ENCODE results near the gene SH3PXD2A. TPM values are rescaled to one million over a fixed set of nuclear protein-coding genes. Genes with fewer than 3 reads are reported as not detected.

Gene SH3PXD2A
- total RNA-seq, 1 experiment from 2014 or later, result 4.5 TPM

- no CpG with 5 or more reads among the region's 6 CpGs for WGBS (ENCODE audit: extremely low coverage, insufficient read length, low lambda C conversion rate)
- peaks cover 30% of the 10 kb centered on the region for H3K27me3 Mint-ChIP-seq (ENCODE audit: low read depth)
- H2BK5ac ChIP-seq (ENCODE audit: insufficient read length, low read length), result no peak overlapping the region
- H2BK15ac ChIP-seq (ENCODE audit: low read depth, low read length), result no peak overlapping the region
- no peaks in the 10 kb centered on the region for H3K79me2 ChIP-seq (ENCODE audit: insufficient read depth, low read length)
- no peak overlapping the region for H4K8ac ChIP-seq (replicated peaks; ENCODE audit: insufficient read length, low read depth, low read length)
- no peak overlapping the region for H3K14ac ChIP-seq (ENCODE audit: insufficient read depth, low read length)
- no peaks in the 10 kb centered on the region for H3K36me3 Mint-ChIP-seq (ENCODE audit: insufficient read depth in 1 of 3, low read depth in 3 of 3)
- no peak overlapping the region for H2AFZ ChIP-seq (ENCODE audit: low read length)
- H3K9me3 ChIP-seq (ENCODE audit: control insufficient read depth, low read depth, low read length), result no peaks in the 10 kb centered on the region
- H3K4me2 ChIP-seq (ENCODE audit: insufficient read depth, insufficient read length, low read length), result no peak overlapping the region
- H4K5ac ChIP-seq (ENCODE audit: insufficient read length, low read depth, low read length), result no peak overlapping the region
- H3K18ac ChIP-seq (ENCODE audit: insufficient read length, low read depth, low read length), result no peak overlapping the region
- H3K9ac ChIP-seq (ENCODE audit: extremely low read depth, insufficient read length, low read length), result no peak overlapping the region
- no peaks in the 10 kb centered on the region for H3K23me2 ChIP-seq (ENCODE audit: insufficient read length, low read depth, low read length, poor library complexity, severe bottlenecking)
- H3K4me1 ChIP-seq (ENCODE audit: insufficient read depth, low read length), result no peaks in the 10 kb centered on the region
- no peak overlapping the region for H3K4me3 Mint-ChIP-seq
- no peak overlapping the region for H3K27ac ChIP-seq (ENCODE audit: insufficient read length, low read depth, low read length)
- no peaks in the 10 kb centered on the region for H4K20me1 ChIP-seq (ENCODE audit: control insufficient read depth, insufficient read depth, insufficient read length)
- no peaks in the 10 kb centered on the region for H3K79me1 ChIP-seq (ENCODE audit: insufficient read depth, low read depth, low read length, poor library complexity, severe bottlenecking)
- H2AK5ac ChIP-seq (ENCODE audit: insufficient read length, low read length), result no peak overlapping the region
- no peak overlapping the region for H3T11ph ChIP-seq (ENCODE audit: low read length)
- H3K27me3 ChIP-seq (ENCODE audit: insufficient read depth, low read length), result no peaks in the 10 kb centered on the region
- no peak overlapping the region for H4K91ac ChIP-seq (ENCODE audit: insufficient read length, low read depth, low read length)
- no peaks in the 10 kb centered on the region for H3K9me3 Mint-ChIP-seq
- no peak for TF ChIP-seq CTCF (conservative IDR thresholded peaks at IDR 0.05)
- peaks cover 24 to 32% of the 10 kb centered on the region in 2 experiments for H3K4me1 Mint-ChIP-seq
- H2BK12ac ChIP-seq (ENCODE audit: insufficient read length, low read depth, low read length), result no peak overlapping the region
- H2BK120ac ChIP-seq (ENCODE audit: low read depth, low read length, poor library complexity, severe bottlenecking), result no peak overlapping the region
- no peak overlapping the region for H3K56ac ChIP-seq (ENCODE audit: insufficient read length, low read depth, low read length)
- H3K23ac ChIP-seq (ENCODE audit: insufficient read length, low read depth, low read length), result no peak overlapping the region
- H3K27ac Mint-ChIP-seq, result no peak overlapping the region
- H3K4ac ChIP-seq (ENCODE audit: low read depth, low read length), result no peak overlapping the region
- no peak overlapping the region for H2BK20ac ChIP-seq (ENCODE audit: low read depth, low read length, poor library complexity, severe bottlenecking)
- DNase-seq, result no peak
These were observed 168.2 kb downstream of the SH3PXD2A start for GRCh38 chr10:103687172-103687571.

All from H9 (cell line).